C4-2B (cell line): ENCODE results near the gene LILRB4.

Experiments used
- CTCF ChIP-seq: fragments of 450-650 bp; conservative IDR thresholded peaks from 2 replicates; pipeline ENCODE4 v1.5.1; 2017; ENCODE audit warnings: mild to moderate bottlenecking
- ZFX ChIP-seq: fragments of 450-650 bp; IDR thresholded peaks from 2 replicates; pipeline ENCODE4 v1.6.1; 2017

- no peak for TF ChIP-seq CTCF
- no peak for TF ChIP-seq ZFX
Measured at GRCh38 chr19:54633401-54633800, 29.4 kb upstream of the LILRB4 start.
